Stomach (tissue), 9 donors: ENCODE results near the gene ZNRD2. TPM values are rescaled to one million over a fixed set of nuclear protein-coding genes. Genes with fewer than 3 reads are reported as not detected.

Experiments
- DNase-seq, 2 donors: peaks; one replicate each; pipeline versions ENCODE4 v3.0.0 to v3.0.0-alpha.2; 2013 to 2019
- H3K27ac ChIP-seq, 5 donors: fragments of 200-600 bp in 4 of 5; sonication (generic) in 4 of 5; one replicate each; pipeline ENCODE4 v1.5.1; 2013 to 2019; ENCODE audit warnings: mild to moderate bottlenecking in 1 of 5, moderate library complexity in 1 of 5
- H3K27me3 ChIP-seq, 3 donors: fragments of 200-600 bp; sonication (generic); one replicate each; pipeline ENCODE4 v1.5.1; 2017 to 2019; ENCODE audit warnings: mixed run types in 1 of 3
- H3K36me3 ChIP-seq, 4 donors: fragments of 200-600 bp; sonication (generic); 1 replicate in 3 of 4; 2 replicates in 1 of 4; pipeline ENCODE4 v1.5.1; 2016 to 2019
- H3K4me1 ChIP-seq, 4 donors: fragments of 200-600 bp; sonication (generic); one replicate each; pipeline ENCODE4 v1.5.1; 2016 to 2019
- H3K4me3 ChIP-seq, 4 donors: fragments of 200-600 bp; sonication (generic) in 3 of 4; one replicate each; pipeline ENCODE4 v1.5.1; 2016 to 2019; ENCODE audit warnings: mild to moderate bottlenecking in 1 of 4
- H3K9me3 ChIP-seq, 4 donors: fragments of 200-600 bp; sonication (generic); one replicate each; pipeline ENCODE4 v1.5.1; 2016 to 2019
- EP300 ChIP-seq: sonication (generic); formaldehyde crosslinking; IDR thresholded peaks from one replicate; pipeline ENCODE4 v1.6.1; 2017; ENCODE audit warnings: antibody characterized with exemption
- POLR2A ChIP-seq, 4 donors: fragments of 450-650 bp; IDR thresholded peaks; one replicate each; pipeline ENCODE4 v1.6.1; 2016; ENCODE audit warnings: antibody characterized with exemption in 4 of 4, control low read depth in 2 of 4, mild to moderate bottlenecking in 1 of 4, moderate library complexity in 1 of 4
- POLR2AphosphoS5 ChIP-seq, 3 donors: sonication (generic); formaldehyde crosslinking; IDR thresholded peaks; one replicate each; pipeline ENCODE4 v1.6.1; 2016; ENCODE audit warnings: antibody characterized with exemption in 3 of 3
- WGBS, 5 donors: extraction: QIAGEN DNeasy Blood & Tissue Kit in 3 of 5; methylation state at CpG; one replicate each; pipeline versions ENCODE4 v1.1.5 to v1.1.7; 2013 to 2018; 5-methylcytosine and 5-hydroxymethylcytosine counted together
- intact Hi-C: fragments of 100-400 bp; cut with DNase I; formaldehyde crosslinking; loops from one replicate; pipeline ENCODE4 v1.15.1; 2023; ENCODE audit warnings: low total_unique reads
- polyA plus RNA-seq, 3 donors: library from polyadenylated mRNA; stranded (reverse); fragments of 200-250 nt; gene quantifications; one replicate each; pipeline ENCODE4 v1.2.3, GENCODE V29; 2013
- total RNA-seq, 5 donors: library from RNA; depleted of rRNA; stranded (reverse); fragments of >200 nt; gene quantifications; one replicate each; pipeline versions ENCODE4 v1.1.0 to v1.2.3, GENCODE V29; 2014 to 2016
- TF ChIP-seq, protein P1 (sequence below), 7 experiments: fragments of 450-650 bp in 4 of 7; fragments of 200-600 bp in 3 of 7; sonication (generic) in 3 of 7; IDR thresholded peaks; one replicate each; pipeline ENCODE4 v1.5.1; 2016 to 2019; ENCODE audit warnings: antibody characterized with exemption in 7 of 7, control low read depth in 2 of 7, mild to moderate bottlenecking in 1 of 7
- donor health status: healthy with polysubstance abuse.
- donor health status: Bipolar disorder and iron deficiency.
- donor health status: healthy.

The ZNRD2 gene
- total and polyA plus RNA-seq, 8 donors = 17.7 to 99.1 (median 51.8) TPM

- H3K27me3 ChIP-seq = no peaks in the 10 kb centered on the region
- H3K27ac ChIP-seq = peak overlapping the region in 2 of 5 donors; percentile 47 to 82
- intact Hi-C loops = no loop called here
- H3K9me3 ChIP-seq = no peaks in the 10 kb centered on the region
- H3K4me3 ChIP-seq = no peak overlapping the region
- peaks cover 10 to 67% (median 54%) of the 10 kb centered on the region in 4 donors for H3K4me1 ChIP-seq
- H3K36me3 ChIP-seq = peaks cover 21 to 67% (median 62%) of the 10 kb centered on the region in 4 donors
- DNase-seq = peak in 1 of 2 donors; percentile 60
- TF ChIP-seq EP300 (no peak), POLR2A (IDR thresholded peaks at IDR 0.05) (no peak), POLR2AphosphoS5 (IDR thresholded peaks at IDR 0.05) (peak in 1 of 3 donors; percentile 3)
- TF ChIP-seq, protein P1, sequence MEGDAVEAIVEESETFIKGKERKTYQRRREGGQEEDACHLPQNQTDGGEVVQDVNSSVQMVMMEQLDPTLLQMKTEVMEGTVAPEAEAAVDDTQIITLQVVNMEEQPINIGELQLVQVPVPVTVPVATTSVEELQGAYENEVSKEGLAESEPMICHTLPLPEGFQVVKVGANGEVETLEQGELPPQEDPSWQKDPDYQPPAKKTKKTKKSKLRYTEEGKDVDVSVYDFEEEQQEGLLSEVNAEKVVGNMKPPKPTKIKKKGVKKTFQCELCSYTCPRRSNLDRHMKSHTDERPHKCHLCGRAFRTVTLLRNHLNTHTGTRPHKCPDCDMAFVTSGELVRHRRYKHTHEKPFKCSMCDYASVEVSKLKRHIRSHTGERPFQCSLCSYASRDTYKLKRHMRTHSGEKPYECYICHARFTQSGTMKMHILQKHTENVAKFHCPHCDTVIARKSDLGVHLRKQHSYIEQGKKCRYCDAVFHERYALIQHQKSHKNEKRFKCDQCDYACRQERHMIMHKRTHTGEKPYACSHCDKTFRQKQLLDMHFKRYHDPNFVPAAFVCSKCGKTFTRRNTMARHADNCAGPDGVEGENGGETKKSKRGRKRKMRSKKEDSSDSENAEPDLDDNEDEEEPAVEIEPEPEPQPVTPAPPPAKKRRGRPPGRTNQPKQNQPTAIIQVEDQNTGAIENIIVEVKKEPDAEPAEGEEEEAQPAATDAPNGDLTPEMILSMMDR (IDR thresholded peaks at IDR 0.05) = peak in 5 of 7 experiments; percentile 31 to 67 (median 53)
- 66 to 85% (median 81%) methylated on average over 16 to 26 of the region's 26 CpGs for WGBS, 5 donors
Observed at GRCh38 chr11:65593518-65594414, 23.5 kb downstream of the ZNRD2 start.

- peaks cover 27 to 71% (median 67%) of the 10 kb centered on the region in 4 donors for H3K36me3 ChIP-seq
- TF ChIP-seq, protein P1 (IDR thresholded peaks at IDR 0.05) = no peak
- TF ChIP-seq POLR2A (IDR thresholded peaks at IDR 0.05) = no peak
- no peak for TF ChIP-seq POLR2AphosphoS5 (IDR thresholded peaks at IDR 0.05)
- no peak for TF ChIP-seq EP300
- H3K4me1 ChIP-seq = peaks cover 9 to 53% (median 46%) of the 10 kb centered on the region in 4 donors
- no peak overlapping the region for H3K4me3 ChIP-seq
- WGBS, 5 donors = 53 to 71% (median 61%) methylated on average over 2 to 3 of the region's 3 CpGs
- no peaks in the 10 kb centered on the region for H3K27me3 ChIP-seq
- intact Hi-C loops = no loop called here
- H3K27ac ChIP-seq = peak overlapping the region in 1 of 5 donors; percentile 29
- peak in 1 of 2 donors; percentile 35 for DNase-seq
- H3K9me3 ChIP-seq = no peaks in the 10 kb centered on the region
Observed at GRCh38 chr11:65595131-65595530, 24.9 kb downstream of the ZNRD2 start.

DNA sequence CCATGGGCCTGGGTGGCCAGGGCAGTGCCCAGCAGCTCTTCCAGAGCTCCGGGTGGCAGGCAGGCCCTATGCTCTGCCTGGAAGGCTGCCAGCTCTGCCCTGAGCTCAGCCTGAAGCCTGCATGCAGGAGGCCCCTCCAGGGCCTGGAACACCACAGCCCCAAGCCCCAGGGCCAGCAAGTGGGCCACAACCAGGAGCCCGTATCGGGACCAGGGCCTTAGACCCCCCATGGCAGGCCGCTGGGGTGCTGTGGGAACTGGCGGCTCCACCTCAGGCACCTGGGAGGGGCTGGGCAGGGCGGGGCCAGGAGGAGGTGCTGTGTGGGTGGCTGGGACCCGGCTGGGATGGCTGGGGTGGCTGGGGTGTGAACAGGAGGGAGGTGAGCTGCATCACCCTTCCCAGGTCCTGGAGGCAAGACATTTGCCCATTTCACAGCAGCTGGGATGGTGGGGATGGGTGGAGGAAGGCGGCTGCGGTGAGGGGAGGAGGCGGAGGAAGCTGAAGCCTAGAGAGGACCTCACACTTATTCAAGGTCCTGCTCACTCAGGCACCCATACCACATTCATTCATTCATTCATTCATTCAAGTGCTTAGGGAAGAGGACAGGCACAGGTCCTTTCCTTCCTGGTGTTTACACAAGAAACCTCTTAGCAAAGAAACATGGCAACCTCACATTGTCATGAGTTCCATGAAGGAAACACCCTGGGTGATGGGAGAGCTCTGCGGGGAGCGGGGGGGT lies 25.4 kb downstream of the ZNRD2 start, which contains the start of gene KCNK7:
Gene KCNK7 (minus strand): TSS at position 258 of the 739 bp plus-strand sequence. CDS start 28 bp downstream, at position 230.
- peak in 1 of 2 donors; percentile 66 for DNase-seq
- Histone ChIP-seq H3K9me3 (no peaks in the 10 kb centered on the region), H3K27me3 (no peaks in the 10 kb centered on the region), H3K4me3 (no peak within 1 kb of the TSS), H3K36me3 (peaks cover 24 to 71% (median 67%) of the 10 kb centered on the region in 4 donors), H3K4me1 (peaks cover 9 to 48% (median 42%) of the 10 kb centered on the region in 4 donors), H3K27ac (peak within 1 kb of the TSS in 1 of 5 donors; percentile 29)
- WGBS, 5 donors = 40 to 67% (median 47%) methylated on average over 7 to 12 of the region's 12 CpGs
- TF ChIP-seq POLR2A (IDR thresholded peaks at IDR 0.05) (no peak), EP300 (no peak), POLR2AphosphoS5 (IDR thresholded peaks at IDR 0.05) (no peak)
- TF ChIP-seq, protein P1 (IDR thresholded peaks at IDR 0.05) = no peak
- intact Hi-C loops = no loop called here

GRCh38 chr11:65596520-65596919 lies 26.2 kb downstream of the ZNRD2 start:
- Histone ChIP-seq H3K36me3 (peaks cover 25 to 69% (median 65%) of the 10 kb centered on the region in 4 donors), H3K4me3 (no peak overlapping the region), H3K9me3 (no peaks in the 10 kb centered on the region), H3K27me3 (no peaks in the 10 kb centered on the region), H3K4me1 (peaks cover 9 to 47% (median 38%) of the 10 kb centered on the region in 4 donors), H3K27ac (no peak overlapping the region)
- intact Hi-C loops = no loop called here
- TF ChIP-seq POLR2AphosphoS5 (IDR thresholded peaks at IDR 0.05) (no peak), EP300 (no peak), POLR2A (IDR thresholded peaks at IDR 0.05) (no peak)
- TF ChIP-seq, protein P1 (IDR thresholded peaks at IDR 0.05) = no peak
- DNase-seq = no peak
- WGBS, 5 donors = 67 to 84% (median 73%) methylated on average over 3 to 6 of the region's 6 CpGs
